HG03045 (cell line): ENCODE measurements around the gene STPG4.
"Not testable (repeated sequence)": the region's sequence is repeated elsewhere in the genome, so short reads cannot be mapped to it uniquely, and the experiment has no call there.

Experiments used
- ATAC-seq: cut with Tn5 transposase; IDR thresholded peaks from one replicate; pipeline ENCODE4 v1.9.1; 2021; ENCODE audit warnings: mild to moderate bottlenecking, moderate library complexity; ENCODE audit not compliant: unreplicated experiment

STPG4 gene

DNA sequence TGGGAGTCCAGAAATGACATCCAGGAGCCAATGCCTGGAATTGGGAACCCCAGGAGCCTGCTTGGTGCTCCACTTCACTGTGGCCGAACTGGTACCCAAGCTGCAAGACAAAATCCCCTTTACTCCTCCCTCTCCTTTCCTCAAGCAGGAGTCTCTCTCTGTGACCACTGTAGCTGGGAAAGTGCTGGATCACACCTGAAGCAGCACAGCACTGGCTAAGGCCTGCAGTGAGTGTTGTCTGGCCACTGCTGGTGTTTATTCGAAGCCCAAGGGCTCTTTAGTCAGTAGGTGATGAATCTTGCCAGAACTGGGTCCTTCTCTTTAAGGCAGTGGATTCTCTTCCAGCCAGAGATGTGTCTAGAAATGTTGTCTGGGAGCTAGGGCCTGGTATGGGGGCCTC is 26.4 kb downstream of the STPG4 start:
- no peak for ATAC-seq

- no peak for ATAC-seq
Observed at GRCh38 chr2:47127862-47128543, 27.1 kb downstream of the STPG4 start.

- ATAC-seq: no peak
Observed at GRCh38 chr2:47126783-47127182, 28.3 kb downstream of the STPG4 start.

- not testable (repeated sequence) for ATAC-seq
Observed at GRCh38 chr2:47124740-47125139, 30.4 kb downstream of the STPG4 start.

- not testable (repeated sequence) for ATAC-seq
Observed at GRCh38 chr2:47120424-47120823, 34.7 kb downstream of the STPG4 start.

- no peak for ATAC-seq
Observed at GRCh38 chr2:47119001-47119400, 36.1 kb downstream of the STPG4 start.

GRCh38 chr2:47118581-47118980 is 36.5 kb downstream of the STPG4 start:
- no peak for ATAC-seq

DNA sequence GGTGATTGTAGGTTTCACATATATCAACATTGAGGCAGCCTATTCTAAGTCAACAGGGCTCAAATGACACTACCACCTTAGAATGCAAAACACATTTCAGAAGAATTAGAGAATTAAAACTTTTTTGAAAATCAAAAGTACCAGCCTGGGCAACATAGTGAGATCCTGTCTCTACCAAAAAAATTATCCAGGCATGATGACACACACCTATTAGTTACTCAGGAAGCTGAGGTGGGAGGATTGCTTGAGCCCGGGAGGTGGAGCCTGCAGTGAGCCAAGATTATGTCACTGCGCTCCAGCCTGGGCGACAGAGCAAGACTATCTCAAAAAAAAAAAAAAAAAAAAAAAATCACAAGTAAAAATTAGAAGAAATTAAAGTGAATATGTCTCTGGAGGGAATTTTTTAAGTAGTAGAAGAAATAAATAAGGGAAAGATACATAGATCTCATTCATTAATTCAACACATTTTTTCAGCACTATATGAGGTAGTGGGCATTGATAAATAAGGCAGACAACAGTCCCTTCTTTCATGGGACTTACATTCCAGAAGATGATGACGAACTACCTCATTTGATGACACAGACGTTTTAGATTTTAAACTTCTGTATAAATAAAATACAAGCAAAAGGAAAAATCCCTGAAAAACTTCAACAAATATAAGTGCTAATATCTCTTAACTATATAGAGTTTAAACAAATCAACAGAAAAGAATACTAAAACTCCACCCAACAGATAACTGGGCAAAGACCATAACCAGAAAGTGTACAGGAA is 42.3 kb downstream of the STPG4 start:
- ATAC-seq: no peak

DNA sequence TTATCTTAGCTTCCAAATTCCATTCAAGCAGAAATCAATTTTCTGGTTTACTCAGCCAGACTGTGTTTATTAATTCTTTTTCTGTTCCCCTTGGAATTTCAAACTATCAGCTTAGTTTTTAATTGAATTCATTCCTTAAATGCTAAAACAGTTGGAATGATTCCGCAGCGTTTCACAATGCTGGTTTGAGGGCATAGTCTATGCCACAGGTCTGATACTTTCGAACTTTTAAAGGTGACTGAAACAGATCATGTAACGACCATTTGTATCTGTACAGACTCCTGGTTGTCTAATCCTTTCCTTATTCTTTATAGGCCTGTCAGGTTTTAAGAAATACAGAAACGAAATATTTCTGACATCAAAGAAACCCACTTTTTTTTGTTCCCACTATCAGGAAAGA is 45.4 kb downstream of the STPG4 start:
- no peak for ATAC-seq

DNA sequence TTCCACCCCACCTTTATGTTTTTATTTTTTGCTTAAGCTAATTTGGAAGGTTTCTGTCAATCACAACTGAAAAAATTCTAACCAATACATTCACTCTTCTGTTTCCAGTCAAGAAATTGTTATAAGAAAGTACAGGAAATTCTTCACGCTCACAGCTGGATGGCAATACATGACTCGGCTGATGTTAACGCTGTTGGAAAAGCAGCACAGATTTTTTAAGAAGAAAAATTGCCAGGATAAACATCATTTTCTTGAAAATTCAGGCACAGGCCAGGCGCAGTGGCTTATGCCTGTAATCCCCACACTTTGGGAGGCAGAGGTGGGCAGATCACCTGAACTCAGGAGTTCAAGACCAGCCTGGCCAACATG is 46.1 kb downstream of the STPG4 start:
- no peak for ATAC-seq

GRCh38 chr2:47108267-47109006 is 46.7 kb downstream of the STPG4 start:
- not testable (repeated sequence) for ATAC-seq

DNA sequence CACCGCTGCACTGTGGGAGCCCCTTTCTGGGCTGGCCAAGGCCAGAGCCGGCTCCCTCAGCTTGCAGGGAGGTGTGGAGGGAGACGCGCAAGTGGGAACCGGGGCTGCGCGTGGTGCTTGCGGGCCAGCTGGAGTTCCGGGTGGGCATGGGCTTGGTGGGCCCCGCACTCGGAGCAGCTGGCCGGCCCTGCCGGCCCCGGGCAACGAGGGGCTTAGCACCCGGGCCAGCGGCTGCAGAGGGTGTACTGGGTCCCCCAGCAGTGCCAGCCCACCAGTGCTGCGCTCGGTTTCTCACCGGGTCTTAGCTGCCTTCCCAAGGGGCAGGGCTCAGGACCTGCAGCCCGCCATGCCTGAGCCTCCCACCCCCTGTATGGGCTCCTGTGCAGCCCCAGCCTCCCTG is 47.9 kb downstream of the STPG4 start:
- ATAC-seq: not testable (repeated sequence)

GRCh38 chr2:47106231-47106630 is 48.9 kb downstream of the STPG4 start:
- not testable (repeated sequence) for ATAC-seq

DNA sequence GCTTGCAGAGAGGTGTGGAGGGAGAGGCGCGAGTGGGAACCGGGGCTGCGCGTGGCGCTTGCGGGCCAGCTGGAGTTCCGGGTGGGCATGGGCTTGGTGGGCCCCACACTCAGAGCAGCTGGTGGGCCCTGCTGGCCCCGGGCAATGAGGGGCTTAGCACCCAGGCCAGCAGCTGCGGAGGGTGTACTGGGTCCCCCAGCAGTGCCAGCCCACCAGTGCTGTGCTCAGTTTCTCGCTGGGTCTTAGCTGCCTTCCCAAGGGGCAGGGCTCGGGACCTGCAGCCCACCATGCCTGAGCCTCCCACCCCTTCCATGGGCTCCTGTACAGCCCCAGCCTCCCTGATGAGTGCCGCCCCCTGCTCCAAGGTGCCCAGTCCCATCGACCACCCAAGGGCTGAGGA is 55.4 kb downstream of the STPG4 start:
- not testable (repeated sequence) for ATAC-seq

GRCh38 chr2:47098953-47099352 is 56.2 kb downstream of the STPG4 start:
- no peak for ATAC-seq

GRCh38 chr2:47097563-47097962 is 57.5 kb downstream of the STPG4 start:
- ATAC-seq: no peak

DNA sequence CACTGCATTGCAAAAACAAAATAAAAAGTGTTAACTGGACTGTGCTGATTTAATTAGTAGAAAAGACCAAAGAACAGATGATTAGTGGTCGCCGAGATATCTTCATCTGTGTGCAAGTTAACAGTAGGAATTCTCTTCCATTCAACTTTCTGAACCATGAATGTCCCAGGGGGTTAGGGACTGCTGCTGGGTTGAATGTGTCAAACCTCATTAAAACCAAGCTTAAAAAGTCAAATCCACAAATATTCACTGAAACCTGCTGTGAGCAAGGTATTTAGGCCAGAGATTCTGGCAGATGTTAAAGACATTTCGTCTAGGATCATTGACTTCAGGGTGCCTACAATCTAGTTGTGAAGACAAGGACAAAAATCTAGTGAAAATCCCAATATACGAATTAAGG is 58.7 kb downstream of the STPG4 start:
- no peak for ATAC-seq

DNA sequence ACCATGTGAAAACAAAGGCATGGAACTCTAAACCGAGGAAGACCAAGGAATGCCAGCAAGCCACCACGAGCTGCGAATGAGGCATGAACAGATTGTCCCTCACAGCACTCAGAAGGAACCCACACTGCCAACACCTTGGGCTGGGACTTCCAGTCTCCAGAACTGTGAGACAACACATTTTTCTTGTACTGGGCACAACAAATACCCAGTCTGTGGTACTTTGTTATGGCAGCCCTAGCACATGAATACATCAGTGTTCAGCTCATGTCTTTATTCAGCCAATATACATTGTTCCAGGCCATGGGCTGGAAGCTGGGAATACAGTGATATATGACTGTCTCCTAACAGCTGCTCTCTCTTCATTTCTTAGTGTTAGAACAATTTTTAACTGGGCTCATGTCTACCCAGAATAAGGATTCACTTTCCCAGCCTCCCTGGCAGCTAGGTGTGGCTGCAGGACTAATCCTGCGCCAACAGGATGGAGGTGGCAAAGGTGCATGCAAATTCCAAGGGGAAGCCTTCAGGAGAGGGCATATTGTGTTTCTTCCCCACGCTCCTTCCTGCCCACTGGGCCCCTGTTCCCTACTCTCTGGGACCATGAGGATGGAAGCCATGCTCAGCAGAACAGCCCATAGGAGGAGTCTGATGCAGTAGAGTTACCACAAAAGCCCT is 59.6 kb downstream of the STPG4 start:
- no peak for ATAC-seq

GRCh38 chr2:47094511-47095142 is 60.5 kb downstream of the STPG4 start:
- no peak for ATAC-seq

DNA sequence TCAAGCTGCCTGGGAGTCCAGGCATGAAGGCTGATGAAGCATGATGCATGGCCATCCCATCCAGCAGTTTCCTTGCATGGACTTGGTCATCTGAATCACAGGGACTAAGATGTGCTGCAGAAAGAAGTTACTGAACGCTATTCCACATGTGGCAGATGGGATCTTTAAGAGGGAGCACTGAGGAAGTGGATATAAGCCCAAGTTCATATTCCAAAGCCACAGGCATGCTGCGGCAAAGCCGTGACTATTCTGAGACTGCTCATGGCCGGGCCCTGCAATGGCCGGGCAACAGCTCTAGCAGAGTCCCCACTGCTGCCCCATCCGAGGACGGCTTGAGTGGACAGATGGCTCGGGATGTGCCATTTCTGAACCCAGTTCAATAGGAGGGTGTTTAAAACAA is 61.5 kb downstream of the STPG4 start:
- ATAC-seq: no peak

DNA sequence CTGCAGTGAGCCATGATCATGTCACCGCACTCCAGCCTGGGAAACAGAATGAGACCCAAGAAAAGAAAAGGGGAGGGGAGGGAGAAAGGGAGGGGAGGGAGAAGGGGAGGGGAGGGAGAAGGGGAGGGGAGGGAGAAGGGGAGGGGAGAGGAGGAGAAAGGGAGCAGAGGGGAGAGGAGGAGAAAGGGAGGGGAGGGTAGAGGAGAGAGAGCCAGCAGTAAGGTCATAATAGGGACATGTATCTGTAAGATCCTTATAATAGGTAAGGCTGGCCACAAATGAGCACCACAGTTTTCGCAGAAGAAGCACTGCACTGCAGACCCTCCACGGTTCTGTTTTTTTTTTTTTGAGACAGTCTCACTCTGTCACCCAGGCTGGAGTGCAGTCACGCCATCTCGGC is 62.6 kb downstream of the STPG4 start:
- no peak for ATAC-seq
